GM12892 (cell line): ENCODE measurements around the gene PARPBP.

Experiments
- POLR2A ChIP-seq: IDR thresholded peaks from 2 replicates; pipeline ENCODE4 v1.6.1; 2011; ENCODE audit warnings: low read depth, low read length, control low read depth
- POLR2AphosphoS5 ChIP-seq: IDR thresholded peaks from 2 replicates; pipeline ENCODE4 v1.6.1; 2011; ENCODE audit warnings: low read depth, low read length, control low read depth
- TAF1 ChIP-seq: IDR thresholded peaks from 2 replicates; pipeline ENCODE4 v1.6.1; 2011; ENCODE audit warnings: low read depth, mild to moderate bottlenecking, control low read depth, low read length, borderline replicate concordance

- TF ChIP-seq TAF1 (no peak), POLR2AphosphoS5 (no peak), POLR2A (no peak)
These were observed 82.6 kb downstream of the PARPBP start for GRCh38 chr12:102202556-102202955.
